Keratinocyte (primary cell): ENCODE data around the gene ACMSD.

Experiments used
- EZH2 ChIP-seq: IDR thresholded peaks from one replicate; pipeline ENCODE4 v1.6.1; 2012; ENCODE audit warnings: inconsistent platforms, mild to moderate bottlenecking, low read length, moderate library complexity
- TF ChIP-seq, protein P1 (sequence below), 3 experiments: IDR thresholded peaks in 1 of 3; conservative IDR thresholded peaks in 1 of 3; optimal IDR thresholded peaks in 1 of 3; 2 replicates in 2 of 3; 3 replicates in 1 of 3; pipeline versions ENCODE3 to v1.5.1; 2011; ENCODE audit warnings: low read length in 3 of 3, mild to moderate bottlenecking in 3 of 3, moderate library complexity in 2 of 3, control low read depth in 1 of 3, inconsistent platforms in 1 of 3; ENCODE audit not compliant: insufficient read depth in 2 of 3; ENCODE audit errors: extremely low read depth in 1 of 3

DNA sequence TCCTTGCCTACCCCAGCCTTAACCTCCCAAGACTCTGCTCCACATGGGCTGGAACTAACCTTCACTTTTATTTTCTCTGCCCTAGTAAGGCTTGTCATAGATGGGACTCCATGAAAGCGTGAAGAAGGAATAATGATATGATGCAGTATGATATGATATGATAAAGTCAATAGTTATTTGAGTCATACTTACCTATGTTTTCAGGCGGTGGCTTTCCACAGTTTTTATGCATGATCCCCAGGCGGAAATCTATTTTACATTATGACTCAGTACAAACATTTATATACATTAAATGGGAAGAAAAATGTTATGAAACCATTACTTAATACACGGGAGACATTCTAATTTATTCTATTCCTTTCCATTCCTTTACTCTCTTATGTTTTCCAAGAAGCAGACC, 5.6 kb downstream of the ACMSD start:
- TF ChIP-seq, protein P1, sequence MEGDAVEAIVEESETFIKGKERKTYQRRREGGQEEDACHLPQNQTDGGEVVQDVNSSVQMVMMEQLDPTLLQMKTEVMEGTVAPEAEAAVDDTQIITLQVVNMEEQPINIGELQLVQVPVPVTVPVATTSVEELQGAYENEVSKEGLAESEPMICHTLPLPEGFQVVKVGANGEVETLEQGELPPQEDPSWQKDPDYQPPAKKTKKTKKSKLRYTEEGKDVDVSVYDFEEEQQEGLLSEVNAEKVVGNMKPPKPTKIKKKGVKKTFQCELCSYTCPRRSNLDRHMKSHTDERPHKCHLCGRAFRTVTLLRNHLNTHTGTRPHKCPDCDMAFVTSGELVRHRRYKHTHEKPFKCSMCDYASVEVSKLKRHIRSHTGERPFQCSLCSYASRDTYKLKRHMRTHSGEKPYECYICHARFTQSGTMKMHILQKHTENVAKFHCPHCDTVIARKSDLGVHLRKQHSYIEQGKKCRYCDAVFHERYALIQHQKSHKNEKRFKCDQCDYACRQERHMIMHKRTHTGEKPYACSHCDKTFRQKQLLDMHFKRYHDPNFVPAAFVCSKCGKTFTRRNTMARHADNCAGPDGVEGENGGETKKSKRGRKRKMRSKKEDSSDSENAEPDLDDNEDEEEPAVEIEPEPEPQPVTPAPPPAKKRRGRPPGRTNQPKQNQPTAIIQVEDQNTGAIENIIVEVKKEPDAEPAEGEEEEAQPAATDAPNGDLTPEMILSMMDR (optimal IDR thresholded peaks at IDR 0.05 in 1 of 3, IDR thresholded peaks at IDR 0.05 in 1 of 3, conservative IDR thresholded peaks at IDR 0.05 in 1 of 3; ENCODE audit: extremely low read depth in 1 of 3, insufficient read depth in 2 of 3, low read length in 3 of 3): no peak
- no peak for TF ChIP-seq EZH2
